RPMI7951 (cell line): ENCODE results near the gene WT1. TPM values are rescaled to one million over a fixed set of nuclear protein-coding genes. Genes with fewer than 3 reads are reported as not detected.

Source experiments
- DNase-seq: peaks from one replicate; pipeline ENCODE4 v3.0.0-alpha.2; 2012; ENCODE audit warnings: low read depth
- total RNA-seq: library from RNA; depleted of rRNA; stranded (reverse); fragments of >200 nt; shearing (Covaris generic); gene quantifications from 2 replicates; pipeline ENCODE4 v1.2.3, GENCODE V29; 2014

The WT1 gene
- total RNA-seq, 1 experiment from 2014 or later = 11.5 TPM

DNA sequence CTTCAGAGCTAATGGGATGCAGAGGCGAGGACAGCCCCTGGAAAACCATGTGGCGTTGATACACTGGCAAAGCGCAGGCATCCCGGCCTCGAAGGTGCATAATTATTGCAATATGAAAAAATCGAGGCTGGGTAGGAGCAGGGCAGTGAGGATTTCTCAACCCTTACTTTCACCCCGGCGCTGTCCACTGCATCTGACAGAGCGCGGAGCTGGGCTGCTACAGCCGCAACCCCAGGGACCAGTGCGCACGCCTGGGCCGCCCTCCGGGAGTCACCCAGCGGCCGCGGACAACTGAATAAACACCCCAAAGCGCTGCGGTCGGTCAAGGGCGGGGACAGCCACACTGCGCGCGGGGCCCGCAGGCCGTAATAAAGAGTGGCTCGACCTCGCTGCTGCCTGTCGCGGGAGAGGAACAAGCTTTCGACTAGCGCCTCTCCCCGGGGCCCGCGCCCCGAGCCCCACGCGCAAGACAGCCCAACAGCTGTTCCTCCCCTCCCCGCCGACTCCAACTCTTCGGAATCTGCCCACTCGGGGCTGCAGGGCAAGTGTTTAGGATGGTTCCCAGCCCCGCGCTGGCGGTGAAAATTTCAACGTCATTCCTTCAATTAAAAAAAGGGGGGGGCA is 3.6 kb upstream of the WT1 start:
- peak; percentile 76 for DNase-seq

GRCh38 chr11:32438346-32438865 is 3.1 kb upstream of the WT1 start:
- DNase-seq = no peak

DNA sequence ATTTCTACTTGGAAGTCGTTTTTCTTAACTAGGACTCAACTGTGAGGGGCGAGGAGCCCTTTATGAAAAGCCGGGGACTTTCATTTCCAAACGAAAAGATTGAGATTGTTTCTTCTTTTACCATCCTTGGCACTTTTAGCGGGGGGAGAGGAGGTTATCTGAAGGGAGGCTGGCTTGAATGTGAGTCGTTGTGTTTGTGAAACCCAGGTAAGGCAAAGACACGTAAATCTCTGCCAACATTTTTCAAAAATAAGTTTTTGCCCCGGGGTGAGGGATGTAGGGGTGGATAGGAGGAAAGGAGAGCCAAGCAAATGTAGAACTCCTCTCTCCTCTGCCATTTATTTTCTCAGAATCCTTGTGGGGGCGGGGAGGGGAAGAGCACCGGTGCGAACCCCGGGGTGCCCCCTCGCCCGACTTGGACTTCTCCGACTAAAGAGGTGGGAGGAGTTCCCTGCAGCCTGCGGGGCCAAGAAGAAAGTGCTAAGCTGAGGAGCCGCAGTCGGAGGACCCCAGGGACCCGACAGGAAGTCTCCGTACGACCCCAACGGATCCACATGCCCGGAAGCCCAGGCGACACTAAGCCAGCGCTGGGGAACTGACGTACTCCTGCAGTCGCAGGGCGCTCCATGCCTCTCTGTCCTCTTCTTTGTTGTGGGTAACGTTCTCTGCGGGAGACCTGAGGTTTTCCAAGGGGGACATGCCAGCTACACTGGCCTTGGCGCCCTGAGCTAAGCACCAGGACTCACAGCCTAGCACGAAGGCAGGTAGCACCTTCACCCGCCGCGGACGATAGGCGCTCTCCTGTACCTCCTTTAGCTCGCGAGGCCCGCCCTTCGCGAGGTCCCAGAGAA is 2.4 kb upstream of the WT1 start:
- DNase-seq = no peak

DNA sequence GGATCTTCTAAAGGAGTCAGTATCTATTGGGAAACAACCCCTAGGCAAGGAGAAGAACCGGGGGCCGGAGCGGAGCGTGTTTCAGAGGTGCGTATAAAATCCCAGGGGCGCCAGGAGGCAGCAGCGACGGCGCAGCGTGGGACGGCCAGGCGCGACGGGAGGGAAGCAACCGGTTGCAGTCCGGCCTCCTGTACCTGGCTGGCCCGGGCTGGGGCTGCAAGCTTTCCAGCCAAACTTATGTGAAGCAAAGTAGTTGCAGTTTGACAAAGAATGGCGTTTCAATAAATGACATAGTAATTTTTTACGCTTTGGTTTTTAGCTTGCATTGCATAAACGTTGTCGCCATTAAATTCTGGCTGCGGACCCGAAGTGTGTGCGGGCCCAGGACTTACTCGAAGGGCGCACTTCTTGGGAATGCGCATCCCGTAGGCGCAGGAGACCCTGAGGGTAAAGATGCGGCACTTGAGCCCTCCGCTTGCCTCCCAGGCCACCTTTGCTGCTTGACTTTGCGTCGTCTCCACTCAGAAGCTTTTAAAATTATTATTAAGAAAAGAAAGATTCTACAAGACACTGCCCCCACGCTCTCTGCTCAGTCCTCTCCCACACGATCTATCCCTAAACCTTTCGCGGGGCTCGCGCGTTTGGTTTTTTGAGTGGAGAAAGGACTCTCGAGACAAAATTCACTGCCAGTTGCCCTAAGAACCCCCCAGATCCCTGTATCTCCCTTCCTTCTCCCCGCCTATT is 1.6 kb upstream of the WT1 start:
- DNase-seq = no peak

DNA sequence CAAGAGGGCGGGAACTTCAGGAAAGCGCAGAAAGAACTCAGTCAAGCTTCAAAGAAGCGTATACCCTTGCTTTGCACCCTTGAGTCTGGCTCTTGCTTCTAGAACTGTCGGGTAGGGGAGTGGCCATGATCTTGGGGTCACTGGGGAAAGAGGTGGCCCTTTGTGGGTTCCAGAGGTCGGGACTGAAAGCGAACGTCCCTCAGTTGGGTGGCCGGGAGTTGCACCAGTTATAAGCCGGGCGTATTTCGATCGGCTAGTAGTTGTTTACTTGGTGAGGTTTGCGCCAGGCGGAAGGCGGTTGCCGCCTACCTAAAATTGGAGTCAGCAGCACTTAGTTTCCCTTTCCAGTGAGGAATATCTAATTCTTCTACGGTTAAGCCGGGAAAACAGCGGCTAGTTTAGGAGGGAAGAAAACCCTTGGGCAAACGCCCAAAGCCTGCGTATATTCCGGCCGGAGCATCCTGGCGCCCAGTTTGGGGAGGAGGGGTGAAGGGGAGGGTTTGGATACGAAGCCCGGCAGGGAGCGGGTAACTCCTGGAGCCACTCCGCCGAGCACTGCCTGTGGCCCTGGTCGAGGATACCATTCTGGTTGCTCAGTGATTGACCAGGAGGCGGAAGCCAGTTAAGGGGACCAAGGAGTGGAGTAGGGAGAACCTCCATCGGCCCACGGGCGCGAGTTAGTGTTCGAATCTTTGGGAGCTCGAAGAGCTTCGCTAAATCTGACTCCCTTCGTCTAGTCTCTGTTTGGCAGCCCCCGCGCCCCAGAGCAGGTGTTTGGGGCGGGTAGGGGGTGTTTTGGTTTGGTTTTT is 807 bp upstream of the WT1 start:
- peak; percentile 57 for DNase-seq

DNA sequence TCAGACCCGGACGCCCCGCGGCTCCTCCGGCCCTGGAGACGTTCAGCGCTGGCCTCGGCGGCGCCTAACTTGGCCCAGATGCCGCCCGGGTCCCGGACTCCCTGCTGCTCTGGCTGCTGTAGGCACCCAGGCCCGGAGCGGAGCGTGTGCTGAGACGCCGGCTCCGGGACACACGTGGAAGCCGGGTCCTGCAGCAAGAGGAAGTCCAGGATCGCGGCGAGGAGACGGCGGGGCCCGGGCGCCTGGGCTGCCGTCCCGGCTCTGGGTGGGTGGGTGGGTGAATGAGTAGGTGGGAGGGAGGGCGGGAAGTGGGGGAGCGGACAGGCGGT is 223 bp downstream of the WT1 start:
- peak; percentile 39 for DNase-seq

DNA sequence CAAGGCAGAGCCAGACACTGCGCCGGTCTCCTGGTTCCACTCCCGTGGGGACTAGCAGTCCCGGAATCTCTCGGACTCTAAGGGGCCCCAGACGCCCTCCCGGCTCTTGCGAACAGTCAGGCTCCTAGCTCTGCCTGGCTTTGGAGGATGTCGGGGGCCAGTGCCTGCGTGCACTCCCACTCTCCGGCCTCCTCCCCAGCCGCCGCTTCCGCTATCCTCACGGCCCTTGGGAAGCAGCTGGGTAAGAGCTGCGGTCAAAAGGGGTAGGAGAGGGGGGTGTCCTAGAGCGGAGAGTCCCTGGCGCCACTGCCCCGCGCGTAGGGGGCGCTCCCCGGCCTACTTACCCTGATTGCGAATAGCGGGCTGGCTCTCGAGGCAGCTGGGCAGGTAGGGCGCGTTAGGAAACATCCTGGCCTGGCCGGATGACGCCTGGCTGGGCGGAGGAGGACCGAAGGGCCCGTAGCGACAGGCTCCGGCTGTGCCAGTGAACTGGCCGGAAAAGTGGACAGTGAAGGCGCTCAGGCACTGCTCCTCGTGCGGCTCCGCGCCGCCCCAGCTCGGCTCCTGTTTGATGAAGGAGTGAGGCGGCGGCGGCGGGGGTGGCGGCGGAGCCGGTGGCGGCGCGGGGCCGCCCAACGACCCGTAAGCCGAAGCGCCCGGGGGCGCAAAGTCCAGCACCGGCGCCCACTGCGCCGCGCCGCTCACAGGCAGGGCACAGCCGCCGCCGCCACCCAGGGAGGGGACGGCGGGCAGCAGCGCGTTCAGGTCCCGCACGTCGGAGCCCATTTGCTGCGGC is 785 bp downstream of the WT1 start:
- DNase-seq = peak; percentile 72

DNA sequence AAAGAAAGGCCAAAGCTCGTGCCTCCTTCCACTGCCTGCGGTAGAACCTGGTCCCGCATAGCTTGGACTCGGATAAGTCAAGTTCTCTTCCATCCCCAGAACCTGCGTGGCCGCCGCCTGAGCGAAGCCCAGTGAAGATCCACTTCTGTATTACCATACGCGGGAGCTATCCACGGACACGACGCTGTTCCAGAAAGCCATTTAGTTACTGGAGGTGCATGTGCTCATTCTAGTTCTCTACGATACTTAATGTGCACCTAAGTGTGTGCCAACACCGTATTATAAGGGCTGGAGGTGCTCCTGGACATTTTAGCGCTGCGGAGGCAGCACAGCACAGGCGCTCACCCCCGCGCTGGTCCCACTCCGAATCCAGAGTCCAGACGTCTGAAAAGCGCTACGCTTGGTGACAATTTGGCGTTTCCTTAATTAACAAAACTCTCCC is 1.4 kb downstream of the WT1 start:
- DNase-seq = no peak

DNA sequence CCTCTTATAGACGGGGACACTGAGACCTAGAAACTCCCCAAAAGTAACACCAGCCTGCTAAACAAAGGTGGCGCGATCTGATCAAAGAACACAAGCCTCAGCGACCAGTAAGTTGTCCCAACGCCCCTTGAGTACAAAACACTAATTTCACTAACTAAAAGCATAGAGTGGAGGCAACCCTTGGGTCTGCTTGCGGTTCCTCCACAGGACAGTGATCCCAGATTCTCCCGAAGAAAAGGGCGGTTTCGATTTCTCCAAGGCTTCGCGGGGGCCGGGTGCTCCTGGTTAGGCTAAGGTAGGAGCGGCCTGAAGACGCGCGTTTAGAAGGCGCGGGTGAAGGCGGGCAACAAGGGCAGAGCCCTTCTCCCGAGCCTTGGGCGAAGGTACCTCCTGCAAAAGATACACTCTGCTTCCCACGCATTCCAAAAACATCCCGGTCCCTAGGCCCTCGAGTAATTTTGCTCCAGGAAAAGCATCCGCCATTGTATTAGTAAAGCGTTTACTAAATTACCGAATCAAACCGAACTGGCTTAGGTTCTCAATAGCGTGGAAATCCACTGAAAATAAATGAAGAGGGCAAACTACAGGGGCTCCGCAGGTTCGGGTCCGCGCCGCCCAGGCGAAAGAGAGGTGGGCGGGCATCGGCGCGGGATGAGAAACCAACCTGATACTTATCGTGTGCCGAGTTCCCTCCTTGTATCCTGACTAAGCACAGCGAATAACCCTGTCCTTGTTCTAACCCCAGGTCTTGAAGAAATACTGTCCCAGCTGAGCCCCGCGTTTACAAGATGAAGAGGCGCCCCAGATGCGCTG is 2.0 kb downstream of the WT1 start:
- DNase-seq = peak; percentile 22

DNA sequence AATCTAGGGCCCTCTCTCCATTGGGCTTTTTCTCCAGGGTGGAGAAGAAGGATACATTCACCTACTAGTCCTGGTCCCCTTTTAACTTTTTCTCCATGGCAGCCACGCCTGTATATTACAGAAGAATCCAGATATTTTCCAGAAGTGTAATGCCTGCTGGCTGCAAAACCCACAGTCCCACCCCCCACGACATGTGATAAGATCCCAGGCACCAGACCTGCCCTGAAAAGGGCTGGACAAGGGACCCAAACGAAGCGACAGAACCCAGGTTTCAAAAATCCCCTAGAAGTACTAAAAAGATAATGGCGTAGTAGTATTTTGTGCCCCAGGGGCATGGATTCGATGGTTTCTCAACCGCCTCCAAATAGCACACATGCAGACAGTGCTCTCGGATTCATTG is 2.8 kb downstream of the WT1 start:
- peak; percentile 34 for DNase-seq

- peak; percentile 21 for DNase-seq
Observed at GRCh38 chr11:32430568-32431381, 4.6 kb downstream of the WT1 start.

GRCh38 chr11:32429477-32429876 is 5.9 kb downstream of the WT1 start:
- no peak for DNase-seq

DNA sequence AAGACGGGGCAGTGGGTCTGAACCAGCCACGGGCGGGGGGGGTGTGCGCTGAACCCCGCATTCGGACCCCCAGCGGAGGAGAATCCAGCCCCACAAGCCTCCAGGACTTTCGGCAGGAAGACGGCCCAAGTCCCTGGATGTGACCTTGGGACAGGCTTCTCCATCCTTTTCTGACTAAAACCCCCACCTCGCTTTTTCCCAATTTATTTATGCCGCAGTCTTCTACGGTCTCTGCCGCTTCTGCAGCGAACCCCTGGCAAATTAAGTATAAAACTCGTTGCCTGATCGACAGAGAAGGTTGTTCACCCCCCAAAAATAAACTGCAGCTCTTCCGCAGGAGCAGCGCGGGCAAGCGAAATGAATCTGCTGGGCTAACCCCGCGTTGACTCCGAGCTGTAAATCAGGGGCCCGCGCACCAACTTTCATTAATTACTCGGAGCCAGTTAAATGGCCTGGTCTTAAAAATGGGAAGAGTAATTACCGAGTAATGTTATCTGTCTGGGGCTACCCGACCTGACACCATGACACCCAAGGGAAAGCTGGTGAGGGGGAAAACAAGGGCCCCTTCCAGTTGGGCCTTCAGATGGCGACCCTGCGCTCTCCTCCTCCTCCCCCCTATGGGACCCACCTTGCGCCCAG is 6.6 kb downstream of the WT1 start:
- DNase-seq = no peak

GRCh38 chr11:32427935-32428664 is 7.2 kb downstream of the WT1 start:
- DNase-seq = no peak

- DNase-seq = no peak
Observed at GRCh38 chr11:32427616-32427934, 7.8 kb downstream of the WT1 start.

DNA sequence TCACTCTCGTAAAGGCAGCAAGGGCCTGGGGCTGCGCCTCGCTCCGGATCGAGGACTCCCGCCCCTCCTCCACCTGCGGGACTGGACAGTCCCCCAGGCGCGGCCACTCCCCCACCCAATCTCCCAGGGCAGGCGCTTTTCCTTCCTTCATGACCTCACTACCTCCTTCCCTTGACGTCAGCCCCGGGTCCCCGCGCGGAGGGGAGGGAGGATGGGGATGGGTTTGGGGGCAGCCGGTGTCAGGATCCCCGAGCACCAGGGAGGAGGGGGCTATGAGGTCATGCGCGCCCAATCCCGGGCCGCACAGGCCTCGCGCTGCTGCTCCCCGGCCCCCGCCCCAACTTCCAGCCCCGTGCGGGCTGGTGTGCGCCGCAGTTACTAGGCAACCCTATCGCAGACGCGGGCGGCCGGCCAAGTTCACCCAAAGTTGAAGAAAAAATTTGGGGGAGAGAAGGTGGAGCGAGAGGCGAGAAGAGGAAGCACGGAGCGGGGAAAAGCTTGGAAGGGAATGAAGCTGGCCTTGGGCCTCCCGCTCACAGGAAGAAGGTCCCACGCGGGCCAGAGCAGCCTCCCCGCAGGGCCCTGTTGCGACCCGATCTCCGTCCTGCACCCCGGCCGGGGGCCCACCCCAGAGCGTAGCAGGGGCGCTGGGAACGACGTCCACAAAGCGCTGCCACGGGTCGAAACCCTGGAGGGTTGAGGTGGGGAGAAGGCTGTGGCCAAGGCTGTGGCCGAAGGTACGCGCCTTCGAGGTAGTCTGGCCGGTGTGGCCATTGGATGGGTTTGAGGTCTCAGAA is 8.3 kb downstream of the WT1 start:
- peak; percentile 33 for DNase-seq

- no peak for DNase-seq
Observed at GRCh38 chr11:32426192-32426591, 9.1 kb downstream of the WT1 start.
